Measurements from ENCODE around the gene EPB42.
A peak's percentile ranks its signal among the peaks of the same experiment; 100 is the strongest.

Gene EPB42

GRCh38 chr15:43209059-43209824 is 11.6 kb downstream of the EPB42 start:
- Histone ChIP-seq H3K14ac (ENCODE audit: low read length) (no peak overlapping the region), H3K79me1 (ENCODE audit: low read depth, low read length) (no peaks in the 10 kb centered on the region), H3K4me1 (ENCODE audit: control insufficient read depth in 2 of 2, insufficient read depth in 1 of 2, low read depth in 1 of 2, low read length in 2 of 2) (no peaks in the 10 kb centered on the region), H3K9ac (ENCODE audit: low read depth, low read length, poor library complexity) (no peak overlapping the region), H2BK12ac (ENCODE audit: low read length) (peak overlapping the region; percentile 44), H3K27ac (replicated peaks; ENCODE audit: low read length) (no peak overlapping the region), H3K4me2 (ENCODE audit: insufficient read depth, low read length, poor library complexity, severe bottlenecking) (no peak overlapping the region), H3K27me3 (ENCODE audit: control insufficient read depth in 3 of 3, insufficient read depth in 3 of 3, low read depth in 1 of 3, low read length in 3 of 3) (peaks cover 0 to 57% (median 0%) of the 10 kb centered on the region in 3 experiments), H3K18ac (ENCODE audit: low read length) (no peak overlapping the region), H2AK5ac (ENCODE audit: low read depth, low read length) (no peak overlapping the region), H4K8ac (ENCODE audit: low read depth, low read length) (no peak overlapping the region), H3K9me3 (replicated peaks in 1 of 2; ENCODE audit: control insufficient read depth in 2 of 2, insufficient read depth in 1 of 2, low read depth in 1 of 2, low read length in 2 of 2) (no peaks in the 10 kb centered on the region), H3K4ac (ENCODE audit: low read length) (no peak overlapping the region), H3K36me3 (replicated peaks in 1 of 2; ENCODE audit: control insufficient read depth in 2 of 2, insufficient read depth in 2 of 2, low read length in 2 of 2) (no peaks in the 10 kb centered on the region), H2AFZ (ENCODE audit: low read length) (no peak overlapping the region), H3K4me3 (ENCODE audit: low read length in 2 of 2) (no peak overlapping the region), H2BK120ac (ENCODE audit: low read depth, low read length) (no peak overlapping the region), H2BK15ac (ENCODE audit: low read length) (no peak overlapping the region), H2BK5ac (ENCODE audit: low read length) (no peak overlapping the region), H3K23ac (ENCODE audit: low read depth, low read length, poor library complexity) (peak overlapping the region; percentile 14), H4K91ac (ENCODE audit: low read depth, low read length, poor library complexity) (no peak overlapping the region)
- no peak for DNase-seq (ENCODE audit: low spot score)
- WGBS, 2 donors (ENCODE audit: extremely low coverage in 2 of 2, insufficient read length in 2 of 2, insufficient replicate concordance in 1 of 2), result no CpG with 5 or more reads among the region's 13 CpGs

GRCh38 chr15:43208052-43209002 is 12.5 kb downstream of the EPB42 start:
- H3K27me3 ChIP-seq (ENCODE audit: control insufficient read depth in 3 of 3, insufficient read depth in 3 of 3, low read depth in 1 of 3, low read length in 3 of 3), result peaks cover 0 to 52% (median 0%) of the 10 kb centered on the region in 3 experiments
- no peaks in the 10 kb centered on the region for H3K36me3 ChIP-seq (replicated peaks in 1 of 2; ENCODE audit: control insufficient read depth in 2 of 2, insufficient read depth in 2 of 2, low read length in 2 of 2)
- H3K27ac ChIP-seq (replicated peaks; ENCODE audit: low read length), result no peak overlapping the region
- no peak overlapping the region for H2BK5ac ChIP-seq (ENCODE audit: low read length)
- H3K4me3 ChIP-seq (ENCODE audit: low read length in 2 of 2), result no peak overlapping the region
- H4K91ac ChIP-seq (ENCODE audit: low read depth, low read length, poor library complexity), result no peak overlapping the region
- H2AFZ ChIP-seq (ENCODE audit: low read length), result peak overlapping the region; percentile 17
- no peak overlapping the region for H2BK120ac ChIP-seq (ENCODE audit: low read depth, low read length)
- H3K79me1 ChIP-seq (ENCODE audit: low read depth, low read length), result no peaks in the 10 kb centered on the region
- no peak overlapping the region for H2BK15ac ChIP-seq (ENCODE audit: low read length)
- H3K9ac ChIP-seq (ENCODE audit: low read depth, low read length, poor library complexity), result peak overlapping the region; percentile 79
- H4K8ac ChIP-seq (ENCODE audit: low read depth, low read length), result no peak overlapping the region
- H3K4me1 ChIP-seq (ENCODE audit: control insufficient read depth in 2 of 2, insufficient read depth in 1 of 2, low read depth in 1 of 2, low read length in 2 of 2), result peaks cover 0 to 3% of the 10 kb centered on the region in 2 donors
- DNase-seq (ENCODE audit: low spot score), result no peak
- H3K14ac ChIP-seq (ENCODE audit: low read length), result no peak overlapping the region
- no peak overlapping the region for H3K18ac ChIP-seq (ENCODE audit: low read length)
- no peaks in the 10 kb centered on the region for H3K9me3 ChIP-seq (replicated peaks in 1 of 2; ENCODE audit: control insufficient read depth in 2 of 2, insufficient read depth in 1 of 2, low read depth in 1 of 2, low read length in 2 of 2)
- no CpG with 5 or more reads among the region's 23 CpGs for WGBS, 2 donors (ENCODE audit: extremely low coverage in 2 of 2, insufficient read length in 2 of 2, insufficient replicate concordance in 1 of 2)
- H3K4ac ChIP-seq (ENCODE audit: low read length), result no peak overlapping the region
- no peak overlapping the region for H2BK12ac ChIP-seq (ENCODE audit: low read length)
- H2AK5ac ChIP-seq (ENCODE audit: low read depth, low read length), result no peak overlapping the region
- no peak overlapping the region for H3K4me2 ChIP-seq (ENCODE audit: insufficient read depth, low read length, poor library complexity, severe bottlenecking)
- no peak overlapping the region for H3K23ac ChIP-seq (ENCODE audit: low read depth, low read length, poor library complexity)

DNA sequence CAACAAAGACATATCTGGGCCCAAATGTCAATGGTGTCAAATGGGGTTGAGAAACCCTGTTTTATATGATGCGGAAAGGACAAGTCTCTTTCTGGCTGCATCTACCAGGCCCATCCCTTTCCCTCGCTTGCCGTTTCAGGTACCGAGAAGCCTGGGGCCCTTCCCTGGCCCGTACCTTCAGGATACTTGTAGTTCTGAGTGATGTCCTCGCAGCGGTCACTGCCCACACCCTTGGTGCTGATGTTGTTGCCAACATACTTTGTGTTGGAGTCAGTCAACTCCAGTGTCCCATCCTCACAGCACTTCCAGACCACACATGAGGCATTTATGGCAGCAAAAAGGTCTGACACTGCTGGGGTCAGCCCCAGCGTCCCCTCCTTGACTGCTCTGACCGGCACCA is 13.8 kb downstream of the EPB42 start:
- Histone ChIP-seq H2AK5ac (ENCODE audit: low read depth, low read length) (no peak overlapping the region), H3K4me2 (ENCODE audit: insufficient read depth, low read length, poor library complexity, severe bottlenecking) (no peak overlapping the region), H3K23ac (ENCODE audit: low read depth, low read length, poor library complexity) (no peak overlapping the region), H3K27ac (replicated peaks; ENCODE audit: low read length) (no peak overlapping the region), H2AFZ (ENCODE audit: low read length) (no peak overlapping the region), H3K9ac (ENCODE audit: low read depth, low read length, poor library complexity) (no peak overlapping the region), H2BK15ac (ENCODE audit: low read length) (no peak overlapping the region), H3K27me3 (ENCODE audit: control insufficient read depth in 3 of 3, insufficient read depth in 3 of 3, low read depth in 1 of 3, low read length in 3 of 3) (peaks cover 0 to 50% (median 0%) of the 10 kb centered on the region in 3 experiments), H3K14ac (ENCODE audit: low read length) (no peak overlapping the region), H3K4ac (ENCODE audit: low read length) (no peak overlapping the region), H2BK120ac (ENCODE audit: low read depth, low read length) (no peak overlapping the region), H3K4me1 (ENCODE audit: control insufficient read depth in 2 of 2, insufficient read depth in 1 of 2, low read depth in 1 of 2, low read length in 2 of 2) (peaks cover 0 to 3% of the 10 kb centered on the region in 2 donors), H4K91ac (ENCODE audit: low read depth, low read length, poor library complexity) (no peak overlapping the region), H4K8ac (ENCODE audit: low read depth, low read length) (no peak overlapping the region), H3K36me3 (replicated peaks in 1 of 2; ENCODE audit: control insufficient read depth in 2 of 2, insufficient read depth in 2 of 2, low read length in 2 of 2) (no peaks in the 10 kb centered on the region), H2BK12ac (ENCODE audit: low read length) (no peak overlapping the region), H3K4me3 (ENCODE audit: low read length in 2 of 2) (no peak overlapping the region), H2BK5ac (ENCODE audit: low read length) (no peak overlapping the region), H3K9me3 (replicated peaks in 1 of 2; ENCODE audit: control insufficient read depth in 2 of 2, insufficient read depth in 1 of 2, low read depth in 1 of 2, low read length in 2 of 2) (no peaks in the 10 kb centered on the region), H3K79me1 (ENCODE audit: low read depth, low read length) (no peaks in the 10 kb centered on the region), H3K18ac (ENCODE audit: low read length) (no peak overlapping the region)
- no peak for DNase-seq (ENCODE audit: low spot score)
- WGBS, 2 donors (ENCODE audit: extremely low coverage in 2 of 2, insufficient read length in 2 of 2, insufficient replicate concordance in 1 of 2), result no CpG with 5 or more reads among the region's 9 CpGs

DNA sequence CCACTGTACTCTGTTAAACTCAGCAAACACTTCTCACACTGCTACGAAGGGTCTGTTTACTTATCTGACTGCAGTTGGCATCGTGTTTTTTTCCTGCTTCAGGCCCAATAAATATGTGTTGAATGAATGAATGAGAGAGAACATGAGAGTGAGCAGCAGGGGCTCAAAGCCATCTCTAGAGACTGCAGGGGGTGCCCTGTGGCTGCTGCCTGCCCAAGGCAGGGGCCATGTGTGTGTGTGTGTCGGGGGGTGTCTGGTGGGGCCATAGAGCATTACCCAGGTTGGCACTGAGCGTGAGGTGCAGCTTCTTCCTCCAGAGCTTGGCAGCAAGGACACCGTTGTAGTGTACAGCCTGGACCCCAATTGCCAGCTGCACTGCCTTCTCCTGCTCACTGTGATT is 14.8 kb downstream of the EPB42 start:
- Histone ChIP-seq H3K36me3 (replicated peaks in 1 of 2; ENCODE audit: control insufficient read depth in 2 of 2, insufficient read depth in 2 of 2, low read length in 2 of 2) (no peaks in the 10 kb centered on the region), H3K4ac (ENCODE audit: low read length) (no peak overlapping the region), H2BK12ac (ENCODE audit: low read length) (no peak overlapping the region), H3K9ac (ENCODE audit: low read depth, low read length, poor library complexity) (no peak overlapping the region), H3K9me3 (replicated peaks in 1 of 2; ENCODE audit: control insufficient read depth in 2 of 2, insufficient read depth in 1 of 2, low read depth in 1 of 2, low read length in 2 of 2) (no peaks in the 10 kb centered on the region), H3K79me1 (ENCODE audit: low read depth, low read length) (no peaks in the 10 kb centered on the region), H2AFZ (ENCODE audit: low read length) (no peak overlapping the region), H4K8ac (ENCODE audit: low read depth, low read length) (no peak overlapping the region), H3K4me3 (ENCODE audit: low read length in 2 of 2) (no peak overlapping the region), H3K18ac (ENCODE audit: low read length) (no peak overlapping the region), H4K91ac (ENCODE audit: low read depth, low read length, poor library complexity) (no peak overlapping the region), H3K23ac (ENCODE audit: low read depth, low read length, poor library complexity) (no peak overlapping the region), H2AK5ac (ENCODE audit: low read depth, low read length) (no peak overlapping the region), H2BK120ac (ENCODE audit: low read depth, low read length) (no peak overlapping the region), H3K27me3 (ENCODE audit: control insufficient read depth in 3 of 3, insufficient read depth in 3 of 3, low read depth in 1 of 3, low read length in 3 of 3) (peaks cover 0 to 50% (median 0%) of the 10 kb centered on the region in 3 experiments), H3K27ac (replicated peaks; ENCODE audit: low read length) (no peak overlapping the region), H3K4me1 (ENCODE audit: control insufficient read depth in 2 of 2, insufficient read depth in 1 of 2, low read depth in 1 of 2, low read length in 2 of 2) (peaks cover 0 to 3% of the 10 kb centered on the region in 2 donors), H2BK15ac (ENCODE audit: low read length) (no peak overlapping the region), H3K14ac (ENCODE audit: low read length) (no peak overlapping the region), H2BK5ac (ENCODE audit: low read length) (no peak overlapping the region), H3K4me2 (ENCODE audit: insufficient read depth, low read length, poor library complexity, severe bottlenecking) (no peak overlapping the region)
- WGBS, 2 donors (ENCODE audit: extremely low coverage in 2 of 2, insufficient read length in 2 of 2, insufficient replicate concordance in 1 of 2), result no CpG with 5 or more reads among the region's 5 CpGs
- no peak for DNase-seq (ENCODE audit: low spot score)

All from neuronal stem cell (in vitro differentiated cells).